WTC11 (cell line): ENCODE results near the gene MTCL1. TPM values are rescaled to one million over a fixed set of nuclear protein-coding genes. Genes with fewer than 3 reads are reported as not detected.

ENCODE experiments used
- ATAC-seq: fragments of 200-7000 bp; cut with Tn5 transposase; 2 replicates; pipeline ENCODE4 v1.10.0; 2021; ENCODE audit warnings: mild to moderate bottlenecking, moderate library complexity
- CTCF ChIA-PET: fragments of 300-600 bp; sonication (Branson Sonifier 250); formaldehyde crosslinking; loops from one replicate; lab custom pipeline; 2021; ENCODE audit warnings: antibody characterized with exemption; lab: Charles Lee
- POLR2A ChIA-PET: fragments of 350-600 bp; sonication (Branson Sonifier 250); formaldehyde crosslinking; loops from one replicate; lab custom pipeline; 2021; ENCODE audit warnings: antibody characterized with exemption; lab: Charles Lee
- DNase-seq: peaks from one replicate; pipeline ENCODE4 v3.0.0; 2021; ENCODE audit warnings: low spot score
- H3K27ac Mint-ChIP-seq: 2 replicates; pipeline ENCODE4 v1.8.0; 2021; ENCODE audit warnings: mixed read lengths
- H3K27me3 Mint-ChIP-seq: 2 replicates; pipeline ENCODE4 v1.8.0; 2021; ENCODE audit warnings: low read depth, mild to moderate bottlenecking, moderate library complexity, mixed read lengths
- H3K36me3 Mint-ChIP-seq: 2 replicates; pipeline ENCODE4 v1.8.0; 2021; ENCODE audit warnings: mixed read lengths
- H3K4me1 Mint-ChIP-seq: 2 replicates; pipeline ENCODE4 v1.8.0; 2022; ENCODE audit warnings: mixed read lengths
- H3K4me3 Mint-ChIP-seq: 2 replicates; pipeline ENCODE4 v1.8.0; 2021; ENCODE audit warnings: mild to moderate bottlenecking, moderate library complexity, mixed read lengths
- H3K9me3 Mint-ChIP-seq: 2 replicates; pipeline ENCODE4 v1.8.0; 2021; ENCODE audit warnings: mixed read lengths
- EMX1 ChIP-seq: fragments of 250-450 bp; sonication (Bioruptor Pico); IDR thresholded peaks from 2 replicates; pipeline ENCODE4 v1.8.0; 2021; ENCODE audit warnings: mild to moderate bottlenecking
- NFE2L1 ChIP-seq: sonication (generic); formaldehyde crosslinking; IDR thresholded peaks from 2 replicates; pipeline ENCODE4 v1.8.1; 2023; ENCODE audit warnings: missing genetic modification reagents
- RELA ChIP-seq: sonication (generic); formaldehyde crosslinking; IDR thresholded peaks from 2 replicates; pipeline ENCODE4 v1.8.1; 2022; ENCODE audit warnings: missing genetic modification reagents, mild to moderate bottlenecking, borderline replicate concordance
- SMAD3 ChIP-seq: sonication (generic); formaldehyde crosslinking; IDR thresholded peaks from 2 replicates; pipeline ENCODE4 v1.8.0; 2022; ENCODE audit warnings: missing genetic modification reagents, mild to moderate bottlenecking, borderline replicate concordance
- ZNF121 ChIP-seq: sonication (generic); formaldehyde crosslinking; IDR thresholded peaks from 2 replicates; pipeline ENCODE4 v1.8.0; 2023; ENCODE audit warnings: missing genetic modification reagents
- ZNF416 ChIP-seq: fragments of 250-450 bp; sonication (Bioruptor Pico); IDR thresholded peaks from 2 replicates; pipeline ENCODE4 v1.9.0; 2021; ENCODE audit warnings: mild to moderate bottlenecking, inconsistent platforms
- total RNA-seq: library from RNA; stranded (reverse); gene quantifications from 3 replicates; pipeline ENCODE4 v1.2.3, GENCODE V29; 2021
- TF ChIP-seq, protein P1 (sequence below): sonication (generic); formaldehyde crosslinking; IDR thresholded peaks from 2 replicates; pipeline ENCODE4 v1.8.1; 2022; ENCODE audit warnings: missing genetic modification reagents, borderline replicate concordance
- TF ChIP-seq, protein P2 (sequence below): sonication (generic); formaldehyde crosslinking; IDR thresholded peaks from 2 replicates; pipeline ENCODE4 v1.8.1; 2022; ENCODE audit warnings: mild to moderate bottlenecking, moderate library complexity, missing genetic modification reagents
- TF ChIP-seq, protein P3 (sequence below): sonication (generic); formaldehyde crosslinking; IDR thresholded peaks from 2 replicates; pipeline ENCODE4 v1.8.1; 2022; ENCODE audit warnings: mild to moderate bottlenecking, missing genetic modification reagents, moderate library complexity, borderline replicate concordance
- TF ChIP-seq, protein P4 (sequence below): fragments of 250-450 bp; sonication (Bioruptor Pico); IDR thresholded peaks from 2 replicates; pipeline ENCODE4 v1.8.0; 2021; ENCODE audit warnings: mild to moderate bottlenecking
- TF ChIP-seq, protein P5 (sequence below): sonication (generic); formaldehyde crosslinking; IDR thresholded peaks from 2 replicates; pipeline ENCODE4 v1.8.1; 2023; ENCODE audit warnings: mild to moderate bottlenecking, missing genetic modification reagents
- TF ChIP-seq, protein P6 (sequence below): fragments of 250-450 bp; sonication (Bioruptor Pico); IDR thresholded peaks from 2 replicates; pipeline ENCODE4 v1.9.0; 2021; ENCODE audit warnings: mild to moderate bottlenecking, borderline replicate concordance
- TF ChIP-seq, protein P7 (sequence below): sonication (generic); formaldehyde crosslinking; conservative IDR thresholded peaks from 2 replicates; pipeline ENCODE4 v1.8.1; 2023; ENCODE audit warnings: mild to moderate bottlenecking, low read depth, missing genetic modification reagents, moderate library complexity
- TF ChIP-seq, protein P8 (sequence below): fragments of 200-600 bp; IDR thresholded peaks from 2 replicates; pipeline ENCODE4 v1.8.0; 2022; ENCODE audit warnings: antibody characterized with exemption
- TF ChIP-seq, protein P9 (sequence below): fragments of 250-450 bp; sonication (Bioruptor Pico); conservative IDR thresholded peaks from 2 replicates; pipeline ENCODE4 v1.9.0; 2021; ENCODE audit warnings: mild to moderate bottlenecking

The MTCL1 gene
- total RNA-seq, 1 experiment from 2014 or later, result 64.3 TPM

DNA sequence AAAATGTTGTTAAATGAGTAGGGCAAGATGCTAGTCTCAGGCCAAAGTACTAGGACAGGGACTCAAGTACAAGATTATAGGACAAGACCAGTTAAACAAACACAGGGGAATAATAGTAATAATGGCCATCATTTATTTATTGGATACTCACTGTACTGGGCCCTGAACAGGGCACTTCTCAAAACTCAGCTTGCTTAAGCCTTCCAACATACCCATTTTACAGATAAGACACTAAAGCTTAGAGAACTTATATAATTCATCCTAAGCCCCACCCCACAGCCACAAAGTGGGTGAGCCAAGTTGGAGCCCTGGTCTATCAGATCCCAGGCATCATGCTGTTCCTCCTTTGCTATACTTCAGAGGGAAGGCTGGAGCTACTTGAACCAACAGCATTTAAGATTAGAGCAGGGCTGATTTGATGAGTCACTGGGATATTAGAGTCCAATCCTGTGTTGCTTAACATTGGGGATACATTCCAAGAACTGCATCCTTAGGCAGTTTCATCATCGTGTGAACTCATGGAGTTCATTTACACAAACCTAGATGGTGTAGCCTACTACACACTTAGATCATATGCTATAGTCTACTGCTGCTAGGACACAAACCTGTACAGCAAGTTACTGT lies 153.6 kb downstream of the MTCL1 start (continued):
- TF ChIP-seq, protein P1, sequence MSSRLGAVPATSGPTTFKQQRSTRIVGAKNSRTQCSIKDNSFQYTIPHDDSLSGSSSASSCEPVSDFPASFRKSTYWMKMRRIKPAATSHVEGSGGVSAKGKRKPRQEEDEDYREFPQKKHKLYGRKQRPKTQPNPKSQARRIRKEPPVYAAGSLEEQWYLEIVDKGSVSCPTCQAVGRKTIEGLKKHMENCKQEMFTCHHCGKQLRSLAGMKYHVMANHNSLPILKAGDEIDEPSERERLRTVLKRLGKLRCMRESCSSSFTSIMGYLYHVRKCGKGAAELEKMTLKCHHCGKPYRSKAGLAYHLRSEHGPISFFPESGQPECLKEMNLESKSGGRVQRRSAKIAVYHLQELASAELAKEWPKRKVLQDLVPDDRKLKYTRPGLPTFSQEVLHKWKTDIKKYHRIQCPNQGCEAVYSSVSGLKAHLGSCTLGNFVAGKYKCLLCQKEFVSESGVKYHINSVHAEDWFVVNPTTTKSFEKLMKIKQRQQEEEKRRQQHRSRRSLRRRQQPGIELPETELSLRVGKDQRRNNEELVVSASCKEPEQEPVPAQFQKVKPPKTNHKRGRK, result no peak
- TF ChIP-seq NFE2L1 (CRISPR knock-in tag), result no peak
- TF ChIP-seq, protein P2, sequence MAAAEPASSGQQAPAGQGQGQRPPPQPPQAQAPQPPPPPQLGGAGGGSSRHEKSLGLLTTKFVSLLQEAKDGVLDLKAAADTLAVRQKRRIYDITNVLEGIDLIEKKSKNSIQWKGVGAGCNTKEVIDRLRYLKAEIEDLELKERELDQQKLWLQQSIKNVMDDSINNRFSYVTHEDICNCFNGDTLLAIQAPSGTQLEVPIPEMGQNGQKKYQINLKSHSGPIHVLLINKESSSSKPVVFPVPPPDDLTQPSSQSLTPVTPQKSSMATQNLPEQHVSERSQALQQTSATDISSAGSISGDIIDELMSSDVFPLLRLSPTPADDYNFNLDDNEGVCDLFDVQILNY (CRISPR knock-in tag), result no peak
- TF ChIP-seq, protein P3, sequence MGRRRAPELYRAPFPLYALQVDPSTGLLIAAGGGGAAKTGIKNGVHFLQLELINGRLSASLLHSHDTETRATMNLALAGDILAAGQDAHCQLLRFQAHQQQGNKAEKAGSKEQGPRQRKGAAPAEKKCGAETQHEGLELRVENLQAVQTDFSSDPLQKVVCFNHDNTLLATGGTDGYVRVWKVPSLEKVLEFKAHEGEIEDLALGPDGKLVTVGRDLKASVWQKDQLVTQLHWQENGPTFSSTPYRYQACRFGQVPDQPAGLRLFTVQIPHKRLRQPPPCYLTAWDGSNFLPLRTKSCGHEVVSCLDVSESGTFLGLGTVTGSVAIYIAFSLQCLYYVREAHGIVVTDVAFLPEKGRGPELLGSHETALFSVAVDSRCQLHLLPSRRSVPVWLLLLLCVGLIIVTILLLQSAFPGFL (CRISPR knock-in tag), result no peak
- no peak for TF ChIP-seq EMX1 (CRISPR knock-in tag)
- TF ChIP-seq, protein P4, sequence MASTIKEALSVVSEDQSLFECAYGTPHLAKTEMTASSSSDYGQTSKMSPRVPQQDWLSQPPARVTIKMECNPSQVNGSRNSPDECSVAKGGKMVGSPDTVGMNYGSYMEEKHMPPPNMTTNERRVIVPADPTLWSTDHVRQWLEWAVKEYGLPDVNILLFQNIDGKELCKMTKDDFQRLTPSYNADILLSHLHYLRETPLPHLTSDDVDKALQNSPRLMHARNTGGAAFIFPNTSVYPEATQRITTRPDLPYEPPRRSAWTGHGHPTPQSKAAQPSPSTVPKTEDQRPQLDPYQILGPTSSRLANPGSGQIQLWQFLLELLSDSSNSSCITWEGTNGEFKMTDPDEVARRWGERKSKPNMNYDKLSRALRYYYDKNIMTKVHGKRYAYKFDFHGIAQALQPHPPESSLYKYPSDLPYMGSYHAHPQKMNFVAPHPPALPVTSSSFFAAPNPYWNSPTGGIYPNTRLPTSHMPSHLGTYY (CRISPR knock-in tag), result no peak
- TF ChIP-seq ZNF121 (CRISPR knock-in tag), result no peak
- TF ChIP-seq ZNF416, result no peak

DNA sequence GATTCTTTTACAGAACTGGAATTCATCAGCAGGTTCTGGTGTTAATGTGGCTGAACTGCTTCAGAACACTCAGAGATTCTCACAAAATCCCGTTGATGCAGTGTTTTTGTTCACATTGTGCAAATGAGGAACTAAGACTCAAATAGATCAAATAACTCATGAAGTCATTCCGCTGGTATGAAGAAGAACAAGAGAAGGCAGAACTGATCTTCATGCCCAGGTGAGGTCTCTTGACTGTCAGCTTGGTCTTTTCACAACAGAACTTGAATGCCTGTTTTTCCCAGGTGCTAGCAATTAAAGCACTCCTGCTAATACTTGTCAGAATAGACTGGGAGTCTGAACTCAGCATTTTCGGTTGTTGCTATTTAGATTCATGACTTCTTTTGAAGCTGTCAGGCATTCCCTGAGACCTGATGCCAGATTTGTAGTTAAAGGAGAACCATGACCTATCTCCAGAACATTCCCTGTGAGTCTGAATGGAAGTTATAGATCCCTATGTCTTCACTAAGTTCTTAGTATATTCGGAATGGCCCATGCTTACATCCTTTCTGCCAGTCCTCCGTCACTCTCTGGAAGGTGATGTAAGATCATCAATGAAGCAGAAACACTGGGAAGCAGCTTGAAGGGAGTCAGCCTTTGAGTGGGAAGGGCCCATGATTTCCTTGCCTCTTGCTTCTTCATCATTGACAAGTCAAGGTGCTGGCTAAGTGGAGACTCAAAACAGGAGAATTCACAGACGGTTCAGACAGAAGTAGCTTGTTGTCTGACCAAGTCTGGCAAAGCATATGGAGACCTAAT lies 155.7 kb downstream of the MTCL1 start:
- no peaks in the 10 kb centered on the region for H3K27me3 Mint-ChIP-seq
- H3K4me3 Mint-ChIP-seq, result no peak overlapping the region
- H3K9me3 Mint-ChIP-seq, result peaks cover 9% of the 10 kb centered on the region
- H3K36me3 Mint-ChIP-seq, result no peaks in the 10 kb centered on the region
- peaks cover 8% of the 10 kb centered on the region for H3K4me1 Mint-ChIP-seq
- ChIA-PET POLR2A (no interaction called here), CTCF (interaction anchor here (0.7 kb wide), 1 partner anchor 217 kb away, joined by 3 read pairs; no protein-coding TSS in a partner anchor)
- no peak overlapping the region for H3K27ac Mint-ChIP-seq
- DNase-seq (no peak), ATAC-seq (no peak)
- TF ChIP-seq, protein P5, sequence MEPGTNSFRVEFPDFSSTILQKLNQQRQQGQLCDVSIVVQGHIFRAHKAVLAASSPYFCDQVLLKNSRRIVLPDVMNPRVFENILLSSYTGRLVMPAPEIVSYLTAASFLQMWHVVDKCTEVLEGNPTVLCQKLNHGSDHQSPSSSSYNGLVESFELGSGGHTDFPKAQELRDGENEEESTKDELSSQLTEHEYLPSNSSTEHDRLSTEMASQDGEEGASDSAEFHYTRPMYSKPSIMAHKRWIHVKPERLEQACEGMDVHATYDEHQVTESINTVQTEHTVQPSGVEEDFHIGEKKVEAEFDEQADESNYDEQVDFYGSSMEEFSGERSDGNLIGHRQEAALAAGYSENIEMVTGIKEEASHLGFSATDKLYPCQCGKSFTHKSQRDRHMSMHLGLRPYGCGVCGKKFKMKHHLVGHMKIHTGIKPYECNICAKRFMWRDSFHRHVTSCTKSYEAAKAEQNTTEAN (CRISPR knock-in tag), result no peak
- no peak for TF ChIP-seq SMAD3 (CRISPR knock-in tag)
- TF ChIP-seq, protein P6, sequence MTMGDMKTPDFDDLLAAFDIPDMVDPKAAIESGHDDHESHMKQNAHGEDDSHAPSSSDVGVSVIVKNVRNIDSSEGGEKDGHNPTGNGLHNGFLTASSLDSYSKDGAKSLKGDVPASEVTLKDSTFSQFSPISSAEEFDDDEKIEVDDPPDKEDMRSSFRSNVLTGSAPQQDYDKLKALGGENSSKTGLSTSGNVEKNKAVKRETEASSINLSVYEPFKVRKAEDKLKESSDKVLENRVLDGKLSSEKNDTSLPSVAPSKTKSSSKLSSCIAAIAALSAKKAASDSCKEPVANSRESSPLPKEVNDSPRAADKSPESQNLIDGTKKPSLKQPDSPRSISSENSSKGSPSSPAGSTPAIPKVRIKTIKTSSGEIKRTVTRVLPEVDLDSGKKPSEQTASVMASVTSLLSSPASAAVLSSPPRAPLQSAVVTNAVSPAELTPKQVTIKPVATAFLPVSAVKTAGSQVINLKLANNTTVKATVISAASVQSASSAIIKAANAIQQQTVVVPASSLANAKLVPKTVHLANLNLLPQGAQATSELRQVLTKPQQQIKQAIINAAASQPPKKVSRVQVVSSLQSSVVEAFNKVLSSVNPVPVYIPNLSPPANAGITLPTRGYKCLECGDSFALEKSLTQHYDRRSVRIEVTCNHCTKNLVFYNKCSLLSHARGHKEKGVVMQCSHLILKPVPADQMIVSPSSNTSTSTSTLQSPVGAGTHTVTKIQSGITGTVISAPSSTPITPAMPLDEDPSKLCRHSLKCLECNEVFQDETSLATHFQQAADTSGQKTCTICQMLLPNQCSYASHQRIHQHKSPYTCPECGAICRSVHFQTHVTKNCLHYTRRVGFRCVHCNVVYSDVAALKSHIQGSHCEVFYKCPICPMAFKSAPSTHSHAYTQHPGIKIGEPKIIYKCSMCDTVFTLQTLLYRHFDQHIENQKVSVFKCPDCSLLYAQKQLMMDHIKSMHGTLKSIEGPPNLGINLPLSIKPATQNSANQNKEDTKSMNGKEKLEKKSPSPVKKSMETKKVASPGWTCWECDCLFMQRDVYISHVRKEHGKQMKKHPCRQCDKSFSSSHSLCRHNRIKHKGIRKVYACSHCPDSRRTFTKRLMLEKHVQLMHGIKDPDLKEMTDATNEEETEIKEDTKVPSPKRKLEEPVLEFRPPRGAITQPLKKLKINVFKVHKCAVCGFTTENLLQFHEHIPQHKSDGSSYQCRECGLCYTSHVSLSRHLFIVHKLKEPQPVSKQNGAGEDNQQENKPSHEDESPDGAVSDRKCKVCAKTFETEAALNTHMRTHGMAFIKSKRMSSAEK (CRISPR knock-in tag), result no peak
- TF ChIP-seq, protein P7, sequence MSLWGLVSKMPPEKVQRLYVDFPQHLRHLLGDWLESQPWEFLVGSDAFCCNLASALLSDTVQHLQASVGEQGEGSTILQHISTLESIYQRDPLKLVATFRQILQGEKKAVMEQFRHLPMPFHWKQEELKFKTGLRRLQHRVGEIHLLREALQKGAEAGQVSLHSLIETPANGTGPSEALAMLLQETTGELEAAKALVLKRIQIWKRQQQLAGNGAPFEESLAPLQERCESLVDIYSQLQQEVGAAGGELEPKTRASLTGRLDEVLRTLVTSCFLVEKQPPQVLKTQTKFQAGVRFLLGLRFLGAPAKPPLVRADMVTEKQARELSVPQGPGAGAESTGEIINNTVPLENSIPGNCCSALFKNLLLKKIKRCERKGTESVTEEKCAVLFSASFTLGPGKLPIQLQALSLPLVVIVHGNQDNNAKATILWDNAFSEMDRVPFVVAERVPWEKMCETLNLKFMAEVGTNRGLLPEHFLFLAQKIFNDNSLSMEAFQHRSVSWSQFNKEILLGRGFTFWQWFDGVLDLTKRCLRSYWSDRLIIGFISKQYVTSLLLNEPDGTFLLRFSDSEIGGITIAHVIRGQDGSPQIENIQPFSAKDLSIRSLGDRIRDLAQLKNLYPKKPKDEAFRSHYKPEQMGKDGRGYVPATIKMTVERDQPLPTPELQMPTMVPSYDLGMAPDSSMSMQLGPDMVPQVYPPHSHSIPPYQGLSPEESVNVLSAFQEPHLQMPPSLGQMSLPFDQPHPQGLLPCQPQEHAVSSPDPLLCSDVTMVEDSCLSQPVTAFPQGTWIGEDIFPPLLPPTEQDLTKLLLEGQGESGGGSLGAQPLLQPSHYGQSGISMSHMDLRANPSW (CRISPR knock-in tag), result no peak
- TF ChIP-seq RELA (CRISPR knock-in tag), result no peak
- TF ChIP-seq, protein P8, sequence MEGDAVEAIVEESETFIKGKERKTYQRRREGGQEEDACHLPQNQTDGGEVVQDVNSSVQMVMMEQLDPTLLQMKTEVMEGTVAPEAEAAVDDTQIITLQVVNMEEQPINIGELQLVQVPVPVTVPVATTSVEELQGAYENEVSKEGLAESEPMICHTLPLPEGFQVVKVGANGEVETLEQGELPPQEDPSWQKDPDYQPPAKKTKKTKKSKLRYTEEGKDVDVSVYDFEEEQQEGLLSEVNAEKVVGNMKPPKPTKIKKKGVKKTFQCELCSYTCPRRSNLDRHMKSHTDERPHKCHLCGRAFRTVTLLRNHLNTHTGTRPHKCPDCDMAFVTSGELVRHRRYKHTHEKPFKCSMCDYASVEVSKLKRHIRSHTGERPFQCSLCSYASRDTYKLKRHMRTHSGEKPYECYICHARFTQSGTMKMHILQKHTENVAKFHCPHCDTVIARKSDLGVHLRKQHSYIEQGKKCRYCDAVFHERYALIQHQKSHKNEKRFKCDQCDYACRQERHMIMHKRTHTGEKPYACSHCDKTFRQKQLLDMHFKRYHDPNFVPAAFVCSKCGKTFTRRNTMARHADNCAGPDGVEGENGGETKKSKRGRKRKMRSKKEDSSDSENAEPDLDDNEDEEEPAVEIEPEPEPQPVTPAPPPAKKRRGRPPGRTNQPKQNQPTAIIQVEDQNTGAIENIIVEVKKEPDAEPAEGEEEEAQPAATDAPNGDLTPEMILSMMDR, result no peak
- TF ChIP-seq, protein P9, sequence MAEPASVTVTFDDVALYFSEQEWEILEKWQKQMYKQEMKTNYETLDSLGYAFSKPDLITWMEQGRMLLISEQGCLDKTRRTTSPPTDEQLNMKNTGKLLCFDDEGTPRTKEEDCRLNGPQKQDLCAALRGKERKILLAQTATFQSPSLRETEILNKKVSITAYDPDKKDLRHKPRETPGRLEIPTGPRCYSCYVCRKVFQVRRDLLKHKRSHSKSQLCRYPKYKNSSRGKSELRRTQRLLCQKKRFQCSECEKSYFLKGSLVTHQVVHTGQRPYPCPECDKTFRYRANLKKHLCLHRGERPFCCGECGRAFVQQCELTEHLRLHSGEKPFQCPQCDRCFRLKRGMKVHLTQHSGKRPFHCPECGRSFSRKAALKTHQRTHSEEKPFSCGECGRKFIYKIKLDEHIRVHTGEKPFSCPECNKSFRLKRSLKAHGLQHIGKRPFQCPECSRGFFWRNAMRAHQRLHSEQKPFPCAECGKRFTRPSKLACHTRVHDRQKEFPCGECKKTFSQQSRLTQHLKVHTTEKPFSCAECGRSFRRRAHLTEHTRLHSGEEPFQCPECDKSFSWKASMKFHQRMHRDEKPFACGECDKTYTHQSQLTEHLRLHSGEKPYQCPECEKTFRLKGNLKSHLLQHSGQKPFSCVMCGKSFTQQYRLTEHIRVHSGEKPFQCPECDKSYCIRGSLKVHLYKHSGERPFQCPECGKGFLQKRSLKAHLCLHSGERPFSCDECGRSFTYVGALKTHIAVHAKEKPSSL (CRISPR knock-in tag), result no peak
